Breast epithelium (tissue), 3 donors: ENCODE results near the gene NOS1AP.

Experiments used
- CTCF ChIP-seq, 3 donors: fragments of 450-650 bp; IDR thresholded peaks; one replicate each; pipeline ENCODE4 v1.5.1; 2016 to 2017; ENCODE audit warnings: antibody characterized with exemption in 3 of 3, mild to moderate bottlenecking in 3 of 3, moderate library complexity in 3 of 3
- POLR2A ChIP-seq: fragments of 450-650 bp; IDR thresholded peaks from one replicate; pipeline ENCODE4 v1.6.1; 2016; ENCODE audit warnings: antibody characterized with exemption, mild to moderate bottlenecking, moderate library complexity

GRCh38 chr1:162042361-162042760, 27.1 kb upstream of the NOS1AP start:
- TF ChIP-seq CTCF (IDR thresholded peaks at IDR 0.05) (no peak), POLR2A (no peak)
